GM12872 (cell line): ENCODE results near the gene MFSD12.

Experiments
- CTCF ChIP-seq: IDR thresholded peaks from 3 replicates; pipeline ENCODE4 v1.5.1; 2011; ENCODE audit warnings: low read depth, mild to moderate bottlenecking, low read length, moderate library complexity; ENCODE audit not compliant: insufficient read depth

The MFSD12 gene

GRCh38 chr19:3555653-3556422 is 1.5 kb downstream of the MFSD12 start:
- no peak for TF ChIP-seq CTCF

GRCh38 chr19:3554254-3555083 is 2.9 kb downstream of the MFSD12 start:
- TF ChIP-seq CTCF, result no peak

- TF ChIP-seq CTCF, result no peak
These were observed 5.6 kb downstream of the MFSD12 start for GRCh38 chr19:3551792-3552095.

GRCh38 chr19:3550947-3551791 is 6.2 kb downstream of the MFSD12 start:
- TF ChIP-seq CTCF, result no peak

GRCh38 chr19:3549816-3550215 is 7.6 kb downstream of the MFSD12 start:
- no peak for TF ChIP-seq CTCF

- no peak for TF ChIP-seq CTCF
These were observed 8.8 kb downstream of the MFSD12 start for GRCh38 chr19:3548606-3549005.

GRCh38 chr19:3547767-3548282 is 9.6 kb downstream of the MFSD12 start:
- TF ChIP-seq CTCF, result no peak
